GM12878 (cell line): ENCODE results near the gene ZBTB32. TPM values are rescaled to one million over a fixed set of nuclear protein-coding genes. Genes with fewer than 3 reads are reported as not detected.

Source experiments
- ATAC-seq: fragments of 200-7000 bp; cut with Tn5 transposase; 3 replicates; pipeline ENCODE4 v1.9.1; 2020; ENCODE audit warnings: mild to moderate bottlenecking, moderate library complexity
- BruUV-seq: library from RNA; stranded (reverse); fragments of 400-500 nt; replicated peaks from 2 replicates; lab custom pipeline; 2021; lab: Mats Ljungman, UMichigan
- CTCF ChIA-PET: fragments of 300-600 bp; sonication (Branson Sonifier 250); formaldehyde crosslinking; extraction: SDS; loops from one replicate; lab custom pipeline; 2021; ENCODE audit warnings: inconsistent platforms; lab: Yijun Ruan, JAX
- POLR2A ChIA-PET: fragments of 350-600 bp; formaldehyde crosslinking; extraction: SDS; loops from one replicate; lab custom pipeline; 2021; ENCODE audit warnings: inconsistent platforms; lab: Charles Lee
- RAD21 ChIA-PET: fragments of 300-600 bp; sonication (Branson Sonifier 250); formaldehyde crosslinking; loops from one replicate; lab custom pipeline; 2023; ENCODE audit warnings: antibody characterized with exemption; ENCODE audit not compliant: unreplicated experiment; lab: Charles Lee
- SMC1A ChIA-PET: fragments of 300-600 bp; sonication (Branson Sonifier 250); formaldehyde crosslinking; loops from one replicate; lab custom pipeline; 2023; ENCODE audit not compliant: unreplicated experiment, uncharacterized antibody; lab: Charles Lee
- DNase-seq: peaks from one replicate; pipeline ENCODE4 v3.0.0-alpha.2; 2011; ENCODE audit warnings: low read depth, low spot score
- FAIRE-seq: peaks from 3 replicates; lab custom pipeline; 2011; peaks lifted over from hg19 to GRCh38; lab: Jason Lieb, UNC
- H2AFZ ChIP-seq: 2 replicates; pipeline ENCODE4 v1.6.0; 2011; ENCODE audit warnings: low read depth, low read length, control low read depth; ENCODE audit not compliant: control insufficient read depth
- H3K27ac ChIP-seq: 2 replicates; pipeline ENCODE4 v1.5.1; 2011; ENCODE audit warnings: control low read depth; ENCODE audit not compliant: control insufficient read depth, insufficient read depth
- H3K27me3 ChIP-seq, 2 experiments: replicated peaks in 1 of 2; 2 replicates each; pipeline versions ENCODE4 v1.6.0 to v1.6.1; 2011; ENCODE audit warnings: low read length in 1 of 2; ENCODE audit not compliant: control insufficient read depth in 2 of 2, insufficient read depth in 2 of 2
- H3K36me3 ChIP-seq, 2 experiments: 2 replicates each; pipeline ENCODE4 v1.5.1; 2011; ENCODE audit warnings: low read length in 1 of 2; ENCODE audit not compliant: control insufficient read depth in 2 of 2, insufficient read depth in 2 of 2
- H3K4me1 ChIP-seq: 2 replicates; pipeline ENCODE4 v1.6.1; 2011; ENCODE audit warnings: mild to moderate bottlenecking, low read length, moderate library complexity, mixed read lengths; ENCODE audit not compliant: control insufficient read depth, insufficient read depth
- H3K4me2 ChIP-seq: 2 replicates; pipeline ENCODE4 v1.6.0; 2011; ENCODE audit warnings: control low read depth; ENCODE audit not compliant: control insufficient read depth, insufficient read depth
- H3K4me3 ChIP-seq: fragments of 200-600 bp; sonication (generic); 2 replicates; pipeline ENCODE4 v1.5.1; 2016
- H3K79me2 ChIP-seq: 2 replicates; pipeline ENCODE4 v1.6.0; 2011; ENCODE audit warnings: low read length; ENCODE audit not compliant: control insufficient read depth, insufficient read depth
- H3K9ac ChIP-seq: 2 replicates; pipeline ENCODE4 v1.8.0; 2011; ENCODE audit warnings: low read length, control low read depth, mixed read lengths; ENCODE audit not compliant: control insufficient read depth, insufficient read depth
- H3K9me3 ChIP-seq: replicated peaks from 3 replicates; pipeline ENCODE4 v1.5.1; 2011; ENCODE audit warnings: mild to moderate bottlenecking, low read length; ENCODE audit not compliant: control insufficient read depth, insufficient read depth
- H4K20me1 ChIP-seq: 2 replicates; pipeline ENCODE4 v1.6.0; 2011; ENCODE audit not compliant: control insufficient read depth, insufficient read depth
- ASH2L ChIP-seq: fragments of 300-600, 200-600 bp; sonication (generic); IDR thresholded peaks from 2 replicates; pipeline ENCODE4 v1.6.1; 2017; ENCODE audit warnings: low read depth, mild to moderate bottlenecking, borderline replicate concordance
- CBX5 ChIP-seq: sonication (generic); IDR thresholded peaks from 2 replicates; pipeline ENCODE4 v1.6.1; 2016; ENCODE audit warnings: low read depth, moderate library complexity, mild to moderate bottlenecking, inconsistent platforms
- CHD1 ChIP-seq: IDR thresholded peaks from 2 replicates; pipeline ENCODE4 v1.6.1; 2012; ENCODE audit warnings: low read depth, low read length, improper control_type of control experiment
- KAT2A ChIP-seq: conservative IDR thresholded peaks from 2 replicates; pipeline ENCODE4 v1.6.1; 2011; ENCODE audit warnings: low read depth, low read length; ENCODE audit not compliant: control insufficient read depth
- POLR2A ChIP-seq: IDR thresholded peaks from 2 replicates; pipeline ENCODE4 v1.6.1; 2011; ENCODE audit warnings: low read depth, mild to moderate bottlenecking, low read length
- RELA ChIP-seq: fragments of 450-650 bp; IDR thresholded peaks from 2 replicates; pipeline ENCODE4 v1.8.0; 2014; ENCODE audit warnings: borderline replicate concordance; ENCODE audit not compliant: partially characterized antibody
- SPI1 ChIP-seq: IDR thresholded peaks from 2 replicates; pipeline ENCODE4 v1.6.1; 2011; ENCODE audit warnings: low read depth, mild to moderate bottlenecking, low read length, moderate library complexity, borderline replicate concordance; ENCODE audit not compliant: insufficient read depth
- ZSCAN29 ChIP-seq: fragments of 450-650 bp; IDR thresholded peaks from 2 replicates; pipeline ENCODE4 v1.6.1; 2017; ENCODE audit warnings: mild to moderate bottlenecking, moderate library complexity
- WGBS: methylation state at CpG from one replicate; pipeline ENCODE4 v1.1.6; 2016; ENCODE audit warnings: low lambda C conversion rate; ENCODE audit not compliant: insufficient replicate concordance, insufficient coverage; ENCODE audit errors: missing lambda C conversion rate; 5-methylcytosine and 5-hydroxymethylcytosine counted together
- in situ Hi-C: fragments of 300-500 bp; cut with MboI; formaldehyde crosslinking; loops from 9 replicates; pipeline ENCODE4 v1.14.3; 2018; ENCODE audit warnings: mixed read lengths
- intact Hi-C: fragments of 100-400 bp; cut with micrococcal nuclease; formaldehyde crosslinking; loops from one replicate; pipeline ENCODE4 v1.14.2; 2022; ENCODE audit not compliant: unreplicated experiment
- polyA plus RNA-seq, 11 experiments: library from polyadenylated mRNA; depleted of rRNA in 4 of 11; unstranded in 6 of 11; stranded (reverse) in 5 of 11; fragments of >200 nt; fragmentation: Nextera tagmentation in 4 of 11; fragmentation: Illumina TruSeq in 1 of 11; extraction: Ambion mirVana in 4 of 11; extraction: Trizol in 1 of 11; gene quantifications; 1 replicate in 1 of 11; 2 replicates in 10 of 11; pipeline versions ENCODE4 v1.2.1 to v1.2.3, GENCODE V29; 2011 to 2016; ENCODE audit warnings: inconsistent platforms in 2 of 11, missing spikeins in 2 of 11, low read depth in 1 of 11
- total RNA-seq, 4 experiments: library from RNA; depleted of rRNA in 3 of 4; stranded (reverse); fragments of >200 nt in 3 of 4; fragmentation: Illumina TruSeq in 1 of 4; extraction: Trizol in 1 of 4; gene quantifications; 2 replicates each; pipeline versions ENCODE4 v1.2.1 to v1.2.3, GENCODE V29; 2013 to 2021
- TF ChIP-seq, protein P1 (sequence below): fragments of 450-650 bp; IDR thresholded peaks from 2 replicates; pipeline ENCODE4 v1.6.1; 2017; ENCODE audit warnings: low read depth, mild to moderate bottlenecking, moderate library complexity
- TF ChIP-seq, protein P2 (sequence below): fragments of 450-650 bp; IDR thresholded peaks from 2 replicates; pipeline ENCODE4 v1.6.1; 2017; ENCODE audit warnings: mild to moderate bottlenecking, low read depth, inconsistent platforms; ENCODE audit not compliant: poor library complexity, severe bottlenecking
- TF ChIP-seq, protein P3 (sequence below): IDR thresholded peaks from 2 replicates; pipeline ENCODE4 v1.6.1; 2011; ENCODE audit warnings: mild to moderate bottlenecking, low read depth, low read length, moderate library complexity; ENCODE audit not compliant: insufficient replicate concordance
- TF ChIP-seq, protein P4 (sequence below): fragments of 450-650 bp; IDR thresholded peaks from 2 replicates; pipeline ENCODE4 v1.6.1; 2018; ENCODE audit warnings: borderline replicate concordance, mild to moderate bottlenecking; ENCODE audit not compliant: partially characterized antibody
- TF ChIP-seq, protein P5 (sequence below): fragments of 450-650 bp; conservative IDR thresholded peaks from 2 replicates; pipeline ENCODE4 v1.6.1; 2017; ENCODE audit warnings: mild to moderate bottlenecking, moderate library complexity

ZBTB32 gene
- total and polyA plus RNA-seq, 10 of the 15 experiments (the other 5 are each of a cell fraction or from before 2014, with no cell fraction given), result 1.0 to 46.7 (median 16.0) TPM

DNA sequence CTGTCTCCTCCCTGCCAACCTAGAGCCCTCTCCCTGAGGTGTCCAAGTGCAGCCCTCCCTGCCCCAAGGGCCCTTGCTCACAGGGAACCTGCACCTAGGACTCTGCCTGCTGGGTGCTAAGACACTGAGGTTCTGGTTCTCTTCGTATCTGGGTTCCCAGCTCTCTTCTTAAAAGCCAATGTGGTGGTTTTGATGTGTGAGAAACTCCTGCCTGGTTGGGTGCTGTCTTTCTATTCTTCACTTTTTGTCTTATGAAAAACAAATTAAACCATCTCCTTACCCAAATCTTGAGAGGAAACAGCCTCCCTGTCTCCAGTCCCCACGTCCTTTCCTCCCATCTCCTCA is 9.1 kb downstream of the ZBTB32 start:
- TSS peak; percentile 90 for BruUV-seq
- RAD21 ChIA-PET, result interaction anchor here (1.2 to 6.3 kb wide), 8 partner anchors 14 to 218 kb away, joined by 3 to 430 read pairs (median 11); partner anchors contain the start of genes IGFLR1, LIN37 and ZBTB32
- TF ChIP-seq SPI1 (no peak), KAT2A (no peak), CBX5 (no peak), POLR2A (no peak), ASH2L (no peak), RELA (no peak), ZSCAN29 (0 out of 2 replicates have a peak, but pooled peaks have one; percentile 24), CHD1 (0 out of 2 replicates have a peak, but pooled peaks have one; percentile 0)
- TF ChIP-seq, protein P1, sequence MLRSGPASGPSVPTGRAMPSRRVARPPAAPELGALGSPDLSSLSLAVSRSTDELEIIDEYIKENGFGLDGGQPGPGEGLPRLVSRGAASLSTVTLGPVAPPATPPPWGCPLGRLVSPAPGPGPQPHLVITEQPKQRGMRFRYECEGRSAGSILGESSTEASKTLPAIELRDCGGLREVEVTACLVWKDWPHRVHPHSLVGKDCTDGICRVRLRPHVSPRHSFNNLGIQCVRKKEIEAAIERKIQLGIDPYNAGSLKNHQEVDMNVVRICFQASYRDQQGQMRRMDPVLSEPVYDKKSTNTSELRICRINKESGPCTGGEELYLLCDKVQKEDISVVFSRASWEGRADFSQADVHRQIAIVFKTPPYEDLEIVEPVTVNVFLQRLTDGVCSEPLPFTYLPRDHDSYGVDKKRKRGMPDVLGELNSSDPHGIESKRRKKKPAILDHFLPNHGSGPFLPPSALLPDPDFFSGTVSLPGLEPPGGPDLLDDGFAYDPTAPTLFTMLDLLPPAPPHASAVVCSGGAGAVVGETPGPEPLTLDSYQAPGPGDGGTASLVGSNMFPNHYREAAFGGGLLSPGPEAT, result no peak
- TF ChIP-seq, protein P2, sequence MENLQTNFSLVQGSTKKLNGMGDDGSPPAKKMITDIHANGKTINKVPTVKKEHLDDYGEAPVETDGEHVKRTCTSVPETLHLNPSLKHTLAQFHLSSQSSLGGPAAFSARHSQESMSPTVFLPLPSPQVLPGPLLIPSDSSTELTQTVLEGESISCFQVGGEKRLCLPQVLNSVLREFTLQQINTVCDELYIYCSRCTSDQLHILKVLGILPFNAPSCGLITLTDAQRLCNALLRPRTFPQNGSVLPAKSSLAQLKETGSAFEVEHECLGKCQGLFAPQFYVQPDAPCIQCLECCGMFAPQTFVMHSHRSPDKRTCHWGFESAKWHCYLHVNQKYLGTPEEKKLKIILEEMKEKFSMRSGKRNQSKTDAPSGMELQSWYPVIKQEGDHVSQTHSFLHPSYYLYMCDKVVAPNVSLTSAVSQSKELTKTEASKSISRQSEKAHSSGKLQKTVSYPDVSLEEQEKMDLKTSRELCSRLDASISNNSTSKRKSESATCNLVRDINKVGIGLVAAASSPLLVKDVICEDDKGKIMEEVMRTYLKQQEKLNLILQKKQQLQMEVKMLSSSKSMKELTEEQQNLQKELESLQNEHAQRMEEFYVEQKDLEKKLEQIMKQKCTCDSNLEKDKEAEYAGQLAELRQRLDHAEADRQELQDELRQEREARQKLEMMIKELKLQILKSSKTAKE, result no peak
- TF ChIP-seq, protein P3, sequence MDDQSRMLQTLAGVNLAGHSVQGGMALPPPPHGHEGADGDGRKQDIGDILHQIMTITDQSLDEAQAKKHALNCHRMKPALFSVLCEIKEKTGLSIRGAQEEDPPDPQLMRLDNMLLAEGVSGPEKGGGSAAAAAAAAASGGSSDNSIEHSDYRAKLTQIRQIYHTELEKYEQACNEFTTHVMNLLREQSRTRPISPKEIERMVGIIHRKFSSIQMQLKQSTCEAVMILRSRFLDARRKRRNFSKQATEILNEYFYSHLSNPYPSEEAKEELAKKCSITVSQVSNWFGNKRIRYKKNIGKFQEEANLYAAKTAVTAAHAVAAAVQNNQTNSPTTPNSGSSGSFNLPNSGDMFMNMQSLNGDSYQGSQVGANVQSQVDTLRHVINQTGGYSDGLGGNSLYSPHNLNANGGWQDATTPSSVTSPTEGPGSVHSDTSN, result no peak
- TF ChIP-seq, protein P4, sequence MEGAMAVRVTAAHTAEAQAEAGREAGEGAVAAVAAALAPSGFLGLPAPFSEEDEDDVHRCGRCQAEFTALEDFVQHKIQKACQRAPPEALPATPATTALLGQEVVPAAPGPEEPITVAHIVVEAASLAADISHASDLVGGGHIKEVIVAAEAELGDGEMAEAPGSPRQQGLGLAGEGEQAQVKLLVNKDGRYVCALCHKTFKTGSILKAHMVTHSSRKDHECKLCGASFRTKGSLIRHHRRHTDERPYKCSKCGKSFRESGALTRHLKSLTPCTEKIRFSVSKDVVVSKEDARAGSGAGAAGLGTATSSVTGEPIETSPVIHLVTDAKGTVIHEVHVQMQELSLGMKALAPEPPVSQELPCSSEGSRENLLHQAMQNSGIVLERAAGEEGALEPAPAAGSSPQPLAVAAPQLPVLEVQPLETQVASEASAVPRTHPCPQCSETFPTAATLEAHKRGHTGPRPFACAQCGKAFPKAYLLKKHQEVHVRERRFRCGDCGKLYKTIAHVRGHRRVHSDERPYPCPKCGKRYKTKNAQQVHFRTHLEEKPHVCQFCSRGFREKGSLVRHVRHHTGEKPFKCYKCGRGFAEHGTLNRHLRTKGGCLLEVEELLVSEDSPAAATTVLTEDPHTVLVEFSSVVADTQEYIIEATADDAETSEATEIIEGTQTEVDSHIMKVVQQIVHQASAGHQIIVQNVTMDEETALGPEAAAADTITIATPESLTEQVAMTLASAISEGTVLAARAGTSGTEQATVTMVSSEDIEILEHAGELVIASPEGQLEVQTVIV, result no peak
- TF ChIP-seq, protein P5, sequence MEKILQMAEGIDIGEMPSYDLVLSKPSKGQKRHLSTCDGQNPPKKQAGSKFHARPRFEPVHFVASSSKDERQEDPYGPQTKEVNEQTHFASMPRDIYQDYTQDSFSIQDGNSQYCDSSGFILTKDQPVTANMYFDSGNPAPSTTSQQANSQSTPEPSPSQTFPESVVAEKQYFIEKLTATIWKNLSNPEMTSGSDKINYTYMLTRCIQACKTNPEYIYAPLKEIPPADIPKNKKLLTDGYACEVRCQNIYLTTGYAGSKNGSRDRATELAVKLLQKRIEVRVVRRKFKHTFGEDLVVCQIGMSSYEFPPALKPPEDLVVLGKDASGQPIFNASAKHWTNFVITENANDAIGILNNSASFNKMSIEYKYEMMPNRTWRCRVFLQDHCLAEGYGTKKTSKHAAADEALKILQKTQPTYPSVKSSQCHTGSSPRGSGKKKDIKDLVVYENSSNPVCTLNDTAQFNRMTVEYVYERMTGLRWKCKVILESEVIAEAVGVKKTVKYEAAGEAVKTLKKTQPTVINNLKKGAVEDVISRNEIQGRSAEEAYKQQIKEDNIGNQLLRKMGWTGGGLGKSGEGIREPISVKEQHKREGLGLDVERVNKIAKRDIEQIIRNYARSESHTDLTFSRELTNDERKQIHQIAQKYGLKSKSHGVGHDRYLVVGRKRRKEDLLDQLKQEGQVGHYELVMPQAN, result 0 out of 2 replicates have a peak, but pooled peaks have one; percentile 44

More for the DNA sequence above, 9.1 kb downstream of the ZBTB32 start:
- peak overlapping the region; percentile 77 for H3K9ac ChIP-seq
- H3K4me2 ChIP-seq, result peak overlapping the region; percentile 99
- H3K36me3 ChIP-seq, result no peaks in the 10 kb centered on the region; a peak in 1 of 4 replicates
- H3K4me1 ChIP-seq, result peaks cover 43% of the 10 kb centered on the region
- no peaks in the 10 kb centered on the region for H3K27me3 ChIP-seq
- DNase-seq, result no peak
- in situ Hi-C loops, result no loop called here
- POLR2A ChIA-PET, result interaction anchor here (0.5 to 12.1 kb wide), 7 partner anchors 14 to 367 kb away, joined by 3 to 516 read pairs (median 11); partner anchors contain the start of genes IGFLR1, LIN37, PSENEN and U2AF1L4
- CTCF ChIA-PET, result interaction anchor here (1.1 to 7.3 kb wide), 9 partner anchors 12 to 196 kb away, joined by 3 to 271 read pairs (median 7); partner anchors contain the start of genes IGFLR1, PSENEN and U2AF1L4
- no peak overlapping the region for H2AFZ ChIP-seq
- no peak for ATAC-seq
- intact Hi-C loops, result loop anchor here (5.0 kb wide), 1 partner anchor 189 kb away; the partner anchor contains the start of genes HCST and NFKBID
- H4K20me1 ChIP-seq, result no peaks in the 10 kb centered on the region
- H3K4me3 ChIP-seq, result peak overlapping the region; percentile 82
- SMC1A ChIA-PET, result interaction anchor here (0.7 to 6.3 kb wide), 8 partner anchors 15 to 336 kb away, joined by 3 to 375 read pairs (median 5); partner anchors contain the start of genes COX6B1, IGFLR1, PSENEN and U2AF1L4
- 0% methylated on average over 2 of the region's 2 CpGs for WGBS
- no peaks in the 10 kb centered on the region for H3K9me3 ChIP-seq
- peak overlapping the region; percentile 95 for H3K27ac ChIP-seq
- peaks cover 53% of the 10 kb centered on the region for H3K79me2 ChIP-seq
- no peak for FAIRE-seq
